Erythroblast (primary cell): ENCODE measurements around the gene GNPTG.

Experiments used
- GATA1 ChIP-seq: IDR thresholded peaks from 2 replicates; pipeline ENCODE4 v1.6.1; 2011; ENCODE audit warnings: low read depth, mild to moderate bottlenecking, control low read depth, low read length, moderate library complexity
- POLR2A ChIP-seq: IDR thresholded peaks from 2 replicates; pipeline ENCODE4 v1.6.1; 2011; ENCODE audit warnings: mild to moderate bottlenecking, low read length

GRCh38 chr16:1383556-1383955, 31.8 kb downstream of the GNPTG start:
- TF ChIP-seq POLR2A: no peak
- TF ChIP-seq GATA1: no peak
